ENCODE results near the gene SEL1L. TPM values are rescaled to one million over a fixed set of nuclear protein-coding genes. Genes with fewer than 3 reads are reported as not detected.

Gene SEL1L
- total RNA-seq, 4 donors from 2014 or later = 30.4 to 41.9 (median 34.0) TPM

DNA sequence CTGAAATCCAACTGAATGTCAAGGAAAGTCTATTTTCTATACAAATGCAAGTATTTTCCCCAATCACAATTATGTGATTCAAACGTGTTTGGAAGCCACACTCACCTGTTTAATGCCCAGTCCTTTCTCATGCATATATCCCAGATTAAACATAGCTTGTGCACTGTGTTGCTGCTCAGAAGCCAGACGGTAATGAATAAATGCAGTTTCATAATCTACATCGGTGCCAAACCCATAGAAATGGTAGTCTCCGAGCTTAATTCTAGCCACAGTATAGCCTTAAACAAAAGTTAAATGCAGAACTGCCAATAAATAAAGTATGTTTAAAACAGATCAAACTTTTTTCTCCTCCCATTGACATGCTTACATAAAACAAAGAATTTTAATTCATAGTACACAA lies 49.5 kb downstream of the SEL1L start:
- WGBS, 2 donors = 87 to 89% methylated on average over 4 of the region's 4 CpGs
- no peak for DNase-seq (ENCODE audit: low spot score in 2 of 2)
- intact Hi-C loops (cut with DNase I; ENCODE audit: low total_unique reads) = no loop called here

DNA sequence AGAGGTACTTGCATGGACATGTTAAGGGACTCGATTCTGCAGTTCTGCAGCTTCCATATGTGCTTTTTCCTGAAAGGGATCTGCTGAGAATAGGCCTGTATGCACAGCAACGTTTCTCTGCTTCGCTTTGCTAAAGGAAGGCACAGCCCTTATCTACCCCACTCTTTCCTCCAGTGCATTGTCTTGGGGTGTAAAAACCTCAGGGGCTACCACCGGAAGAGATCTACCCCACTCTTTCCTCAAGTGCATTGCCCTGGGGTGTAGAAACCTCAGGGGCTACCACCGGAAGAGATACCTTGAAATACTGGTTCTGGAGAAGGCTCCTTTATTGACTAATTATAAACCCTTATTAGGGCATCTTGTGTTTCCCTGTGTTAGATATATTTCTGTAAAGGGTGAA lies 52.9 kb downstream of the SEL1L start:
- no peak for DNase-seq (ENCODE audit: low spot score in 2 of 2)
- intact Hi-C loops (cut with DNase I; ENCODE audit: low total_unique reads) = no loop called here
- H3K4me3 ChIP-seq (ENCODE audit: low read depth, poor library complexity, severe bottlenecking) = no peak overlapping the region
- WGBS, 2 donors = 83% methylated on average over 5 of the region's 5 CpGs
- TF ChIP-seq POLR2A (IDR thresholded peaks at IDR 0.05) = no peak
- TF ChIP-seq, protein P1, sequence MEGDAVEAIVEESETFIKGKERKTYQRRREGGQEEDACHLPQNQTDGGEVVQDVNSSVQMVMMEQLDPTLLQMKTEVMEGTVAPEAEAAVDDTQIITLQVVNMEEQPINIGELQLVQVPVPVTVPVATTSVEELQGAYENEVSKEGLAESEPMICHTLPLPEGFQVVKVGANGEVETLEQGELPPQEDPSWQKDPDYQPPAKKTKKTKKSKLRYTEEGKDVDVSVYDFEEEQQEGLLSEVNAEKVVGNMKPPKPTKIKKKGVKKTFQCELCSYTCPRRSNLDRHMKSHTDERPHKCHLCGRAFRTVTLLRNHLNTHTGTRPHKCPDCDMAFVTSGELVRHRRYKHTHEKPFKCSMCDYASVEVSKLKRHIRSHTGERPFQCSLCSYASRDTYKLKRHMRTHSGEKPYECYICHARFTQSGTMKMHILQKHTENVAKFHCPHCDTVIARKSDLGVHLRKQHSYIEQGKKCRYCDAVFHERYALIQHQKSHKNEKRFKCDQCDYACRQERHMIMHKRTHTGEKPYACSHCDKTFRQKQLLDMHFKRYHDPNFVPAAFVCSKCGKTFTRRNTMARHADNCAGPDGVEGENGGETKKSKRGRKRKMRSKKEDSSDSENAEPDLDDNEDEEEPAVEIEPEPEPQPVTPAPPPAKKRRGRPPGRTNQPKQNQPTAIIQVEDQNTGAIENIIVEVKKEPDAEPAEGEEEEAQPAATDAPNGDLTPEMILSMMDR (IDR thresholded peaks at IDR 0.05) = no peak

More for the DNA sequence above, 49.5 kb downstream of the SEL1L start:
- TF ChIP-seq POLR2A (IDR thresholded peaks at IDR 0.05) = no peak
- TF ChIP-seq, protein P1 (IDR thresholded peaks at IDR 0.05) = no peak
- no peak overlapping the region for H3K4me3 ChIP-seq (ENCODE audit: low read depth, poor library complexity, severe bottlenecking)

DNA sequence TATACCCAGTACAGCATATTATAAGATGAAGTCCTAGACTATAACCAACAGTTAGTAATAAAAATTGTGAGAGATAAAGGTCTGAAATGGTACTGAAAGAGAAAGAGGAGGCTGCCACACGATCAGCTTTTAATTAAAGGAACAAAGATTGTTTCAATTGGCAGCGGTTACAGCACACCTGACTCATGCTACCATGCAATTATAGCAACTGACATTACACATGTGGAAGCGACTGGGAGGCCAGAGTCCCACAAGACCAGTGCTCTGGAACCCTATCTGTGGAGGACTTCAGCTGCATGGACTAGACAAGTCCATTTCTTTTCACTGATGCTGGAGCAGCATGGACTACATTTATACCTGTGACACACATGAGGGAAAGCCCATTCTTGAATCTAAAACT lies 55.2 kb downstream of the SEL1L start:
- no peak for TF ChIP-seq POLR2A (IDR thresholded peaks at IDR 0.05)
- TF ChIP-seq, protein P1 (IDR thresholded peaks at IDR 0.05) = no peak
- H3K4me3 ChIP-seq (ENCODE audit: low read depth, poor library complexity, severe bottlenecking) = no peak overlapping the region
- intact Hi-C loops (cut with DNase I; ENCODE audit: low total_unique reads) = no loop called here
- WGBS, 2 donors = 52 to 56% methylated on average over 3 of the region's 3 CpGs
- DNase-seq (ENCODE audit: low spot score in 2 of 2) = no peak

DNA sequence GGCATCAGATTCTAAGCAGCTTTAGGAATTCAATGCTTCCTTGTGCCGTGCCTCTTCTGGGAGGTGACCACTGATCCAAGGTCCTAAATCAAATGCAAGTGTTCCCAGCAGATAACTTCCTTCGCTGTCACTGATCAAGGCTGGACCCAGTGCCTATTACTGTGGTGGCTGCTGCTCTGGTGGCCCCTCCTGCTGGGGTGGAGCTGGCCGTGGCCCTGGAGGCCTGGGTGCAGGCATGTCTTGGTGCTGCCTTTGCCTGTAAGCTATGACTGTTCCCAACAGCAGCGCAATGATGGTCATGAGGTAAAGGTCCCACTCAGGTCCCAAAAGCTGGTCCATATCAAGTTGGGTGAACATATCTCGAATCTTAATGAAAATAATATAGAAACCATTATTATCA lies 56.8 kb downstream of the SEL1L start:
- DNase-seq (ENCODE audit: low spot score in 2 of 2) = no peak
- H3K4me3 ChIP-seq (ENCODE audit: low read depth, poor library complexity, severe bottlenecking) = no peak overlapping the region
- intact Hi-C loops (cut with DNase I; ENCODE audit: low total_unique reads) = no loop called here
- TF ChIP-seq, protein P1 (IDR thresholded peaks at IDR 0.05) = no peak
- no peak for TF ChIP-seq POLR2A (IDR thresholded peaks at IDR 0.05)
- 71 to 75% methylated on average over 5 of the region's 5 CpGs for WGBS, 2 donors

DNA sequence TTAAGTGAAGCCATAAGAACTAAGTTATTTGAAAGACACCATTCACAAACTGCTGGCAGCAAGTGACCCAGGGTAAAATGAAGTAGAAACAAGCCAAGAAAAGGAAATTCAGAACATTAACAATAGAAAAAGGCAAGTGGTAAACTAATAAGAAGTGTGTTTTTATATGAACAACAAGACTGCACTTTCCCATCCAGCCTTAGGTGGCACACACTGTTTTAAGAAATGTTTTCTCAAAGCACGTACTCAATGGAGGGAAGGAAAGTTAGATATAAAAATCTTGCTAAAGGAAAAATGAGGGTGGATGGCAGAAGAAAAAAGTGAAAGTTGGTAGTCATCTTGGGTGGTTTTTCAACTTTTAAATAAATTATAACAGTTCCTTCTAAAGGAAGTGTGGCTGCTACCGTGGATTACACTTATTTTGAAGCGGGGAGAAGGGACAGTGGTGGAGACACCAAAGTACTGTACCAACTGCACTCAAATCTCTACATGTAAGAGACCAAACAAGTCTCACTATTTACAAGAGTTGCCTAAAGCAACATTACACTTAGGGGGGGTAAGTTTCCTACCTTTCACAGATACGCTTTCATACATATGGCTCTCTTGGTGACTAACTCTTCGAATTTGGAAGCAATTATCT lies 58.8 kb downstream of the SEL1L start:
- DNase-seq (ENCODE audit: low spot score in 2 of 2) = no peak
- 86 to 91% methylated on average over 5 of the region's 5 CpGs for WGBS, 2 donors
- intact Hi-C loops (cut with DNase I; ENCODE audit: low total_unique reads) = no loop called here
- TF ChIP-seq POLR2A (IDR thresholded peaks at IDR 0.05) = no peak
- TF ChIP-seq, protein P1 (IDR thresholded peaks at IDR 0.05) = no peak
- H3K4me3 ChIP-seq (ENCODE audit: low read depth, poor library complexity, severe bottlenecking) = no peak overlapping the region

DNA sequence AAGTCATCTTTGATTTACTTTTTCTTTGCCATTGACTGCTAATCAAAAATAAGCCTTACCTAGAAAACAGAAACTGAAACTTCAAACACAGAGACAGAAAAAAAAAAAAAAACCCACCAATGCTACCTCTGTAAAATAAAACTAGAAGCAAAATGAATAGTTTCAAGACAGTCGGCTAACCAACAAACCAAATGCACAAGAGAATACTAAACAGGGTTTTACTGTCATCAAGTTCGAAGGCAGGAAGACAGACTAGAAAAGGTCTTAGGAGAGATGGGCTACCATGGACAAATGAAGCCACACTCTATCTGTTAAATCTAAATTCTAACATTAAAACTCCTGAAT lies 59.5 kb downstream of the SEL1L start:
- intact Hi-C loops (cut with DNase I; ENCODE audit: low total_unique reads) = no loop called here
- DNase-seq (ENCODE audit: low spot score in 2 of 2) = no peak
- TF ChIP-seq, protein P1 (IDR thresholded peaks at IDR 0.05) = no peak
- no peak for TF ChIP-seq POLR2A (IDR thresholded peaks at IDR 0.05)
- H3K4me3 ChIP-seq (ENCODE audit: low read depth, poor library complexity, severe bottlenecking) = no peak overlapping the region
- 79 to 86% methylated on average over 2 of the region's 2 CpGs for WGBS, 2 donors

Measured in lower leg skin (tissue), 4 donors.